HS-5 (cell line): ENCODE data around the gene USF1.
"Not testable (repeated sequence)": the region's sequence is repeated elsewhere in the genome, so short reads cannot be mapped to it uniquely, and the experiment has no call there.

Experiments
- DNase-seq: peaks from one replicate; pipeline ENCODE4 v3.0.0-alpha.2; 2012; ENCODE audit warnings: low read depth

The USF1 gene

DNA sequence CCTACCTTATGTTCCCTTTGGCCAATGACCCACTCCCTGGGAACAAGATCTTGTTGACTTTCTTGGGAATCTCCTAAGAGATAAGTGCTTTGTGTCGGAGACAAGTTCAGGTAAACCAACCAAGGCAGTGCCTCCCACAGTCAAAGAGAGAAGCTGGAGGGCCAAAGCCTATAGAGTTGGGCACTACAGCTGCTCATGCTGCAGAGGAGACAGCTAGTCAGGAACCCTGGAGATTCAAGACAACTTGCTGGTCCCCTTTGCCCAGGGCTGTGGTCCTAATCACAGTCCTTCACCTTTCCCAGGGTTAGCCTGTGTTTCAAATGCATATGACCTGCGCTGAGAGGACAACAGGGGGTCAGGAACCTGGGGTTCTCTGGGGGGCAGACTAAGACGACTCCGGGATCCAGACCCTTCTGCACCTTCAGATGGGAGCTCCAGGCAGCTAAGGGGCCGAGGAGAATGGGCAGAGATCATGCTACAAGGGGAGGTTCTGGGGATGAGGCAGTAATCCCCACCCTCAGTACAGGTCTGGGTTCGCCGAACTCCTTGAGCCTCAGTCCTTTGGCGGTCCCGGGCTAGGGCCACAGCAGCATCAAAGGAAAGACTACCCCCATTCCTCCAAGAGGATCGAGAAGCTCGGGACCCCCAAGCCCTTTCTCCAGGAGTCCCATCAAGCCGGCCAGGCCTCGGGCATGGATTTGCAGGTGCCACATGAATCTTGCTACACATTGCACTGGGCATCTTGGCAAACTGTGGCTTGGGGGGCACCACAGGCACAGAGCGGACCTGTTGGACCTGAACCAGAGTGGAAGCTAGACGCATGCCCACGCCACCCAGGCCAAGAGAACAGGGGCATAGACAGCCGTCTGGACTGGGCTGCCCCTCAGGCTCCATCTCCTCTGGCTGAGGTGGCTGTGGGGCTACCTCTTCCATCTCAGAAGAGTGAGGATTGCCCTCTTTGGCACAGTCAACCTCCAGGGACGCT, 2.0 kb upstream of the USF1 start:
- no peak for DNase-seq

DNA sequence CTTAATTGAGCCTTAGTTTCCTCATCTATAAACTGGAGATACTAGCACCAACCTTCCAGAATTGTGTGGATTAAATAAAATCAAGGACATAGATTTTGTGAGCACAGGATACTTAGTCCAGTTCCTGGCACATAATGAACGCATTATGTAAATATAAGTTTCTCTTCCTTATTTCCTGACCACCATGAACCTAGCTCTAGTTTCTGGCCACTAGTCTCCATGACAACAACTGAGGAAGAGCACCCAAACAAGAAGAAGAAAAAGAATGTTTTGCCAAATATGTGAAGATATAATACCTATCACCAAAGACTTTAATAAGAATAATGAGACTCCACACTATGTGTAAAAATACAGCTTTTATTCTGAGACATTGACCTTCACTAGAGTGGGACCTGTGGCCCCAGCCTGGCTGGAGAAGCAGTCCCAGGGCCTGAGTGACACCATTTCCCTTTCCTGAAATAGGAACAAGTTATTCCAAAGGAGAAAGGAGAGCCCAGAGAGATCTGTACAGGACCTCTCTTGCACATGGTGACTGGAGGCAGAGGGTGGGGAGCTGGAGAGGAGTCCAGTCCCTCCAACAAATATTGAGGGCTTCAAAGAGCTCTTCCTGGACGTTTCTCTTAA, 940 bp upstream of the USF1 start:
- no peak for DNase-seq

DNA sequence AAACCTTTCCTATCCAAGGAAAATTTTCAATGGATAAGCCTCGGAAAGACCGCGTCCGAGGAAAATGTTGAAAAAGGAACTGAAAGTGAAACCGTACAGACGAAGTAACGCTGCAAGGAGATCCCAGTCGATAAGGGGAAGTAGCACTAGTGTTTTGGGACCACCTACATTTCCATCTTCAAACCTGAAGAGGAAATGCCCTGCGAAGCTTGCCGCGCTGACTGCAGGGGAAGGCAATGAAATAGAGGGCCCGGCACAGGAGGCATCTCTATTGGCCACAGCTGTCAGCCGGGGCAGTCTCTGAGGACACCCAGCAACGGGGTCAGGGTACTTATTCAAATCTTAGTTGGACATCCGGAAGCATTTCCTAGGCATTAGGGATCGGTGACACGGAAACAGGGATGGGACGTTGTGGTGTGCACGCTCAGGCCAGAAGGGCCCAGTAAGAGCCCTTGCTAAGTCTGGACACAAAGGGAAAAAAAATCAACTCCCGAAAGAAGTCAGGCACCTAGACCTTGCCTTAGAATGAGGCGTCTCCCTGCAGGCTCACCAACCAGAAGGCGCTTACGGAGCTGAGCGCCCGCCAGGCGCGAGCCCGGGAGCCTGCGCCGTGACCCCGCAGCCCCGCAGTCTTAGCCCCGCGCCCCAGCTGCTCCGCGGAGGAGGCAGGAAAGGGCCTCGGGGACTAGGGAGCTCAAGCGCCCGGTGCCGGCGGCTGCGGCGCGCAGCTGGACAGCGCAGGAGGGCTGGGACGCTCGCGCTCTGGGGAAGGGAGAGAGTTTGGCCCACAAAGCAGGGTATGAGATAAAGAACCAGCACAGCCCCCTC, 655 bp downstream of the USF1 start:
- peak; percentile 50 for DNase-seq

DNA sequence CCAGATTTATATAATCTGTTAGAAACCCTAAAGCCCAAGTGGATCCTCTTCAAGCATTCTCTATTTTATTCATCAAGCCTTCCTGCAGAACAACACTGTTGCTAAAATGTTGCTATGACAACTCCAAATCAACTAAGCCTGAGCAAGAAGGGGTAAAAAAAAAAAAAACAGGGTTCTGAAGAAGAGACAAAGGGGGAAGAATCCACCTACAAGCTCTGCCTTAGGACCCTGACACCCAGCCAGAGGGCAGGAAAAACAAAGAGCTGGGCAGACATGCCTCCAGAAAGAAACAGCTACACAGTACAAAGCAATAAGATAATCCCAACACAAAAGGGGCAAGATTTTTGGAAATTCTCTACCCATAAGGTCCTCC, 1.3 kb downstream of the USF1 start:
- DNase-seq = no peak

DNA sequence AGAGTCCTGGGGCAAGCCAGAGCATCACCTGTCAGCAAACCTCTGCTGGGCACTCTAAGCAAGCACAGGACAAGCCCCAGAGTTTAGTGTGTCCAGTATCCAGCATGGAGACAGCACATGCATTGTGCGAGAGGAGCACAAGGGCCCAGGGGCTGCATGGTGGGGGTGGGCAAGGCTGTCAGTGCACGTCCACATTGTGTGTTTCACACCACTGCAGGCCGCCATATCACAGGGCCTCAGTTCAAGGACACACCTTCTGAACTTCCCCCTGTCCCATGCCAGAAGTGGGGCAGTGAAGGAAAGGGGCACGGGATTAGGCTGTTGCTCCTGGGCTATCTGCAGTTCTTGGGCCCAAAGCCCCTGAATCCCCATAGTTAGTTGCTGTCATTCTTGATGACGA, 6.2 kb downstream of the USF1 start:
- DNase-seq = no peak

DNA sequence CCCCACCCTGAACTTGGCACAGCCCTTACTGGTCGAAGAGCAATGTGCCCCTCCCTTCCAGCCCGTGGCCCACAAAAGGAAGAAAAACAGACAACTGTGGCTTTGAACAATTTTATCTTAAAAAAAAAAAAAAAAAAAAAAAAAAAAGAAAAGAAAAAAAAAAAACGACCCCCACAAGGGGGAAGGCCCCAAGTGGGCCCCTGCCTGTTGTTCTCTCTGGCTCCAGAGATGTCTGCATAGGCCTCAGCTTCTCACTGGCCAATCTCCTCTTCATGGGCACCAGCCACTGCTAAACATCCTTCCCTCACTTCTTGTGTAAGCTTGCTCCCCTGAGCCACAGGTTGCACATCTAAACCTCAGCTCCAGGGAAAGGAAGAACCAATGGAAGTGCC, 6.6 kb downstream of the USF1 start:
- DNase-seq = no peak

DNA sequence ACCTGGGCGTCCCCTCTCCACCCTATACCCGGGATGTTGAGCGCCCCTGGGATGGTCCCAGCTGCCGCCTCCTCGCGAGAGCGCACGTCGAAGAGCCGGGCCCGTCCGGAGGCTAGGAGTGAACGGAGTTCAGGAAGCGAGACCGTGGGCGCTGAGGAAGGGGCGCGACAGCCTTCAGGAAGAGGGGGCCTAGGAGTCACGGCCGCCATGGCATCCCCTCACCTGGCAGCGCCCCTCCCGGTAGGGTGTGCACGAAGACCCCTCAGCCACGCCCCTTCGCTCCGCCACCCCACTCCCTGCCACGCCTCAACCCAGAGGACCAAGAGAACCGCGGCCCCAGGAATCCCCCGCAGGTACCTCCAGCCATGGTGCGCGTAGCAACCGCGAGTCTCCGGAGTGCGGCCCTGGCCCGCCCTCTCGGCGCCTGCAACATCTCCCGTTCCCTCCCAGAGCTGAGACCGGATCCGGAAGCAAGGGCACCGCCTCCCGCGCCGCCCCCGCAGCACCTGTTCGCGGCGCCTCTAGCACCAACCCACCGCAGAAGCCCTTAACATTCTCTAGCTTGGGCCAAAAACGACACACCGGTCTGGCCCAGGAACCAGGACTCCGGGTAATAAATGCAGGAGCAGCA, 7.1 kb downstream of the USF1 start, which contains the start of gene TSTD1:
Gene TSTD1 (minus strand): TSS at position 442 of the 631 bp plus-strand sequence. CDS start 75 bp downstream, at position 367.
- DNase-seq = no peak

DNA sequence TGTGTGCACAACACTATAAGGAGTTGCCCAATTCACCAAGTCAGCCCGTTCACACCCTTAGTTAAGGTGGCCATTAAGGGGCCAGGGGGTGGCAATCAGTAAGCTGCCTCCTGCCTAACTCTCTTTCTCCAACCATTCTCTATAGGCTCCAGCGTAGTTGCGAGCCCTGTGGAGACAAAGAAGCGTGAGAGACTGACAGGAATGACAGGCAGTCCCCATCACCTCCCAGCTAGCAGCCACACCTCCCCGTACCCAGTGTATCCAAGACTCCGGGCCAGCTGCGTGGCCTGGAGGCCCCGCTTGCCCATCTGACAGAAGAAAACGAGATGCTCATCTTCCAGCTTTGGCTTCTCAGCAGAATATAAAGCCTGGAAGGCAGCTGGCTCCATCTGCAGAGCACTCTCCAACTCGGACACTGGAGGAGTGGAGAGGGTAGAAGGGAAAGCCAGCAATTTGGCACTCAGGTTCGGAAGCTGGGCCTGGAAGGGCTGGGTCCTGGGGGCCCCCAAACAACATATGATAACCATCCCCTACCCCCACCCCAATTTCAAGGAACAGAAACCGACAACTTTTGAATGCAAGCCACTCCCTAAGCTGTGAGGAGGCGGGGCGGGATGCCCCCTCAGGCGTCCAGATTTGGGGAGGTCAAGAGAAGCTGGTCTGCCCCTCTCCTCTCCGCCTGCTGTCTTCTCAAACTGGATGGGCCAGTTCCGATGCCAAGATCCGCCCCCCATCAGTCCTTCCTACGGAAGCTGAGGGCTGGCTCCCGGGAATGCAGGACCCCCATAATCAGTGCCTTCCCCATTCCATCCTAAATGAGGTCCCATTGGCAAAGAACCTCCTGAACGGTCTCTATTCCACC, 7.9 kb downstream of the USF1 start:
- no peak for DNase-seq

DNA sequence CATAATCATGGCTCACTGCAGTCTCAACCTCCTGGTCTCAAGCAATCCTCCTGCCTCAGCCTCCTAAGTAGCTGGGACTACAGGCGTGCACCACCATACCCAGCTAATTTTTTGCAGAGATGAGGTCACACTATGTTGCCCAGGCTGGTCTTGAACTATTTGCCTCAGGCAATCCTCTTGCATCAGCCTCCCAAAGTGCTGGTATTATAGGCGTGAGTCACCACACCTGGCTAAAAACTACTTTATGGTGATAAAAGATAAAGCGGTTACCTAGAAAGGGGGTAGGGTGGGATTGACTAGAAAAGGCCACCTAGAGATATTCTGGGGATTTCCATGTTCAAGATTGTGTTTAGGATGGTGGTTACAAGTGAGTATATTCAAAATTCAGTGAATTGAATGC, 12.0 kb downstream of the USF1 start:
- no peak for DNase-seq

DNA sequence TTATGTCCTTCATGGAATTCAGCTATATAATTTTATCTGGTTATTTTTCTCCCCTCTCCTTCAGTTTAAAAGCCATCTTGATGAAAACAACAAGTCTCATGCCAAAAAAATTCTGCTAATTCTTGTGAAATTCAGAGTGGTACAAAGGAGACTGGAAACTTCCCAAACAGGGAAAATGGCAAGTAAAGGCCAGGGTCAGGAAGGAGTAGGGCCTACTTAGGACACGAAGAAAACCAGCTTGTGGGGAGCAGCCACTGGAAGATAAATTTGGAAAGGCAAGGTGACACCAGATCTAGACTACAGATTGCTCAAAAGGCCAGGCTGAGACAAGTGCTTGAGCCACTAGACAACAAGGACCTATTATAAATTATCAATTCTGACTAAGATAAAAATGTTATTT, 13.4 kb downstream of the USF1 start:
- DNase-seq = no peak

DNA sequence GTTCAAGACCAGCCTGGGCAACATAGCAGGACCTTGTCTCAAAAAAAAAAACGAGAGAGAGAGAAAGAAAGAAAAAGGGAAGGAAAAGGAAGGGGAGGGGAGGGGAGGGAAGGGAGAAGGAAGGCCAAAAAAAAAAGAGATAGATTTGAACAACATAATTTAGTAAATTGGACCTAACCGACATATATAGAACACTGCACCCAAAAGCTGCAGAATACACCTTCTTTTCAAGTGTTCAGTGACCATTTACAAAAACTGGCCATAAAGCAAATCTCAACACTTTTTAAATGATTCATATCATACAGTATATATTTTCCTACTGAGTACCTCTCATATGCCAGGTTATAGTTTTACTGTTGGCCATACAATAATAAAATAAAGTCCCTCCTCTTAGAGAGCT, 13.9 kb downstream of the USF1 start:
- no peak for DNase-seq

DNA sequence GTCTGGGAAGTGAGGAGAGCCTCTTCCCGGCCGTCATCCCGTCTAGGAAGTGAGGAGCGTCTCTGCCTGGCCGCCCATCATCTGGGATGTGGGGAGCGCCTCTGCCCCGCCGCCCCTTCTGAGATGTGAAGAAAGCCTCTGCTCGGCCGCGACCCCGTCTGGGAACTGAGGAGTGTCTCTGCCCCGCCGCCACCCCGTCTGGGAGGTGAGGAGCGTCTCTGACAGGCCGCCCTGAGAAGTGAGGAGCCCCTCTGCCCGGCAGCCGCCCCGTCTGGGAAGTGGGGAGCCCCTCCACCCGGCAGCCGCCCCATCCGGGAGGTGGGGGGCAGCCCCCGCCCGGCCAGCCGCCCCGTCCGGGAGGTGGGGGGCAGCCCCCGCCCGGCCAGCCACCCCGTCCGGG, 16.3 kb downstream of the USF1 start:
- not testable (repeated sequence) for DNase-seq

DNA sequence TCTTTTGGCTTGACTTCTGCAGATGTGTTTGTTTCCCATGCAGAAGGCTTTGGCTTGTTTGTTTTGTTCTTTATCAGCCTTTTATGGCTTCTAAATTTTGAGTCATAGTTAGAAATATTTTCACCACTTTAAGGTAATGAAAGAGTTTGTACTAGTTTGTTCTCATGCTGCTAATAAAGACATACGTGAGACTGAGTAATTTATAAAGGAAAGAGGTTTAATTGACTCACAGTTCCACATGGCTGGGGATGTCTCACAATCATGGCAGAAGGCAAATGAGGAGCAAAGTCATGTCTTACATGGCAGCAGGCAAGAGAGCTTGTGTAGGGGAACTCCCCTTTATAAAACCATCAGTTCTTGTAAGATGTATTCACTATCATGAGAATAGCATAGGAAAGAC, 18.8 kb downstream of the USF1 start:
- not testable (repeated sequence) for DNase-seq

DNA sequence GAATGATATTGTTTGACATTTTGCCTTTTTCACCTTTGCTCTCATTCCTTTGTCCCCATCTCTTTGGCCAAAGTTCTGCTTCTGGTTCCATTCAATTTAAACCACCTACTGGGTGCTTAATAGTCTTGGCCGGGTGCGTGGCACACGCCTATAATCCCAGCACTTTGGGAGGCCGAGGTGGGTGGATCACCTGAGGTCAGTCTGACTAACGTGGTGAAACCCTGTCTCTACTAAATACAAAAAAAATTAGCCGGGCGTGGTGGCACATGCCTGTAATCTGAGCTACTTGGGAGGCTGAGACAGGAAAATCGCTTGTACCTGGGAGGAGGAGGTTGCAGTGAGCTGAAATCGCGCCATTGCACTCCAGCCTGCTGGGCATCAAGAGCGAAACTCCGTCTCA, 23.3 kb downstream of the USF1 start:
- DNase-seq = not testable (repeated sequence)

DNA sequence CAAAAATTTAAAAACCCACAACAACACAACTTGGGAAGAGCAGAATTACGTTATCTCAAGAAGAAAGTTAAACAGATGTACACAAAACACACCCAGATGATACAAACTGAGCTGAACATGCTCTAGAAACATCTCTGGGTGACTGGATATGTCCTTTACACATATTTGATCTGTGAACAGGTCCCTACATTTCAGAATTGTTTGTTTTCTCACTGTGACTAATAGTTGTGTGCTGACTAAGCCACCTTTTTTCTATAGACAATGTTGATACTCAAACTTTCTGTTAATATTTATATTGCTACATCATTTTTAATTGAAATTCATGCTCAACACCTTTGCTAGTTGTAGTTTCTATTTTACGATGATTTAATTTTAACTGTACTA, 23.8 kb downstream of the USF1 start:
- no peak for DNase-seq

DNA sequence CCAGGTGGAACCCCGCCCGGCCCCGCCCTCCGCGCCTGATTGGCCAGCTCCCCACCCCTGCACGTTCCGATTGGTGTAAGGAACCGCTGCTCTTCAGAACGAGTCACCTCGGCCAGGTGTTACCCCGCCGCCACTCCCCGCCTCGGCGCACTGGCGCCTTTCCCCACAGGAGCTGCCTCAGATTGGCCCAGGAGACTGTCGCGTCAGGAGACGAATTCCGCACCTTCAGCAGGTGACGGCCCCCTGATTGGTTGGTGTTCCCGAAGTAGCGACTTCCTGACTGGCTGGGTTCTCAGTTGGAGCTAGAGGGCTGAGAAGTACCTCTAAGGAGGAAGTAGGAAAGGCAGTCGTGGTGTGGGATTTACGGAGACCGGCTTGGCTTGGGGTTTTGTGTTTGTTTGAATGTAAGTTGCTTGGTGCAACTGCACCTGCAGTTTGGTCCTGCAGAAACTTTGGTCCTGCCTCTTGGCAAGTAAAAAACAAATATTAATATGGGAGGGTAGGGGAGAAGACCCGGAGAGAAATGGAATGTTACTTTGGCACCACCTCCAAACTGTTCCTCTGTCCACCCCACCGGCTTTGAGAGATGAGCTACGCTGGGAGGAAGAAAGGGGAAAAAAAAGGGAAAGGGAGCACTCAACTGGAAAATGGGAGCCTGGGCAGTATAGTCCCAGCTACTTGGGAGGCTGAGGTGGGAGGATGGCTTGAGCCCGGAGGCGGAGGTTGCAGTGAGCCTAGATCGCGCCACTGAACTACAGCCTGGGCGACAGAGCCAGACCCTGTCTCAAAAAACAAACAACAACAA, 24.4 kb downstream of the USF1 start:
- DNase-seq = no peak

DNA sequence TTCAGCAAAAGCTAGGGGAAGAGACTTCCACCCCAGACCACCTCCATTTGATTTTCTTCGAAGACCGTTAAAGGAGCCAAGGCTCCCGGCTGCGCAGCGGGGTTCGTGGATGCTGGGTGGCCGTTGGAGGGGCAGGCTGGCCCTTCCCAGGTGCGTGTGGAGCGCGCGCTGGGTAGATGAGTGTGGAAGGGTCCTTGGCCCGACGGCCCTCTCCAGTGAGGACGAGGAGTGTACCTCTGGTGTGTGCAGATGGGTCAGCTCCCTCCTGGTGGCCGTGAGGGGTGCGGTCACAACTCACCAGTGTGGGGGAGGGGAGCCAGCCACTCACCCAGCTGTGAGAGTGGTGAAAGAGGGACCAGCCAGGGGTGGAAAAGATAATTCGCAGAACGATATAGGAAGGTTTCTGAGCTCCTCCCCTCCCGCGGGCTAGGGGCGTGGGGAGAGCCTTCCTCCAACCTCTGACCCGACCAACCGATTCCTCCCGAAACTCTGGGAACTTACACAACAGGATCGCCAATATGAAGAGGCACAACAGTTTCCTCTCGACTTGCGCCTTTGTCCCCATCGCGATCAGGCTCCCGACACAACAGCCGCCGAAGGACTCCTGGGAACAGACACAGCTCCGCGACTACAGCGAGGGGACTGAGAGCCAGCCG, 25.1 kb downstream of the USF1 start, which contains the start of gene F11R:
Gene F11R (minus strand): TSS at position 644 of the 656 bp plus-strand sequence. CDS start 79 bp downstream, at position 565.
- DNase-seq = no peak

DNA sequence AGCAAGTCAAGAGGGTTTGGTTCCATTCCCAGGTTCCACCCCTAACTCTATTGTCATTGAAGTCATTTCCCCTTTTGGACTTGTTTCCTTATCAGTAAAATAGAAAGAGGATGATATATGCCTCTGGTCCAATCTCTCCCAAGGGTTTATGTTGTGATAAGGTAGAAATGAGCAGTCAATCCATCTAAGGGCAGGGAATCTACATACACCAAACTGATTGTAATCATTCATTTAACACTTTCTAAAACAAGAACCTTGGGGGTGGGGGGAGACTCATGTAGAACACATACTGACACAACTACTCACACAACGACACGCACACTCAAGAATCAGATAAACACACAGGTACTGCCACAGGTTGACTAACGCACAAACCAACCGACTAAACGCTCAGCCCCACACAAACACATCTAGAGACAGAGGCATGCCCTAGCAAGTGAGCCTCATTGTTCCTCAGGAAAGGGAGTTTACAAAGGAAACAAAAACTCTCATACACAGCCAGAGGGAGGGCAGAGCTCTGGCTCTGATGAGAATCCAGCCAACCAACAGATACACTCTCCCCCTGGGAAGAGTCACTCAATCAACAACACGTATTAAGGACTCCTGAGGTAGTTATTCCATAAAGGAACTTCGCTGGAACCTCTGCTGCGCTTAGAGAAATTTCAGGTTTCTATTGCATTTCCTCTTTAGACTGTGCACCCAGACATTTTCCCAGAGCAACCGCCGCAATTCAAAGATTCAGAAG, 25.9 kb downstream of the USF1 start:
- no peak for DNase-seq
